Natural killer cell (primary cell): ENCODE data around the gene HBE1. TPM values are rescaled to one million over a fixed set of nuclear protein-coding genes. Genes with fewer than 3 reads are reported as not detected.
"Not testable (repeated sequence)": the region's sequence is repeated elsewhere in the genome, so short reads cannot be mapped to it uniquely, and the experiment has no call there.

Source experiments
- ATAC-seq, 3 donors: fragments of 150-1000 bp in 2 of 3; fragments of 200-7000 bp in 1 of 3; cut with Tn5 transposase; 1 replicate in 1 of 3; 2 replicates in 2 of 3; pipeline ENCODE4 v1.10.0; 2021; ENCODE audit warnings: mild to moderate bottlenecking in 2 of 3, moderate library complexity in 2 of 3
- DNase-seq, 2 donors: peaks; one replicate each; pipeline versions ENCODE4 v3.0.0 to v3.0.0-alpha.2; 2013 to 2021; ENCODE audit warnings: mixed read lengths in 1 of 2
- H3K27ac ChIP-seq: one replicate; pipeline ENCODE4 v1.5.1; 2013; ENCODE audit warnings: mild to moderate bottlenecking, low read length
- H3K27me3 ChIP-seq: one replicate; pipeline ENCODE4 v1.6.1; 2013; ENCODE audit warnings: low read length; ENCODE audit not compliant: control insufficient read depth, insufficient read depth
- H3K36me3 ChIP-seq: one replicate; pipeline ENCODE4 v1.6.1; 2013; ENCODE audit warnings: low read length; ENCODE audit not compliant: control insufficient read depth, insufficient read depth
- H3K4me1 ChIP-seq: one replicate; pipeline ENCODE4 v1.6.1; 2013; ENCODE audit warnings: low read length; ENCODE audit not compliant: control insufficient read depth, insufficient read depth
- H3K4me3 ChIP-seq: one replicate; pipeline ENCODE4 v1.5.1; 2013; ENCODE audit warnings: low read length
- H3K9me3 ChIP-seq: one replicate; pipeline ENCODE4 v1.6.1; 2013; ENCODE audit warnings: low read length; ENCODE audit not compliant: control insufficient read depth, insufficient read depth
- H3K27ac Mint-ChIP-seq, 2 donors: one replicate each; pipeline ENCODE4 v1.8.0; 2022; ENCODE audit warnings: mild to moderate bottlenecking in 2 of 2, mixed read lengths in 2 of 2, moderate library complexity in 1 of 2
- H3K27me3 Mint-ChIP-seq, 2 donors: one replicate each; pipeline ENCODE4 v1.8.0; 2022; ENCODE audit warnings: low read depth in 2 of 2, mixed read lengths in 2 of 2
- H3K36me3 Mint-ChIP-seq: one replicate; pipeline ENCODE4 v1.8.0; 2022; ENCODE audit warnings: mixed read lengths
- H3K4me1 Mint-ChIP-seq, 2 donors: one replicate each; pipeline ENCODE4 v1.8.0; 2022; ENCODE audit warnings: mixed read lengths in 2 of 2
- H3K4me3 Mint-ChIP-seq: one replicate; pipeline ENCODE4 v1.8.0; 2022; ENCODE audit warnings: mild to moderate bottlenecking, moderate library complexity, mixed read lengths
- H3K9me3 Mint-ChIP-seq, 2 donors: one replicate each; pipeline ENCODE4 v1.8.0; 2022; ENCODE audit warnings: mixed read lengths in 2 of 2
- WGBS: methylation state at CpG from one replicate; pipeline ENCODE4 v1.1.7; 2013; ENCODE audit warnings: missing lambda C conversion rate; ENCODE audit not compliant: insufficient coverage; 5-methylcytosine and 5-hydroxymethylcytosine counted together
- intact Hi-C: fragments of 100-400 bp; cut with micrococcal nuclease; formaldehyde crosslinking; loops from one replicate; pipeline ENCODE4 v1.14.2; 2022
- total RNA-seq, 4 donors: library from RNA; stranded (reverse); fragments of 120-200 nt in 1 of 4; gene quantifications; one replicate each; pipeline versions ENCODE4 v1.2.3 to v1.2.4, GENCODE V29; 2013 to 2022
- TF ChIP-seq, protein P1 (sequence below): fragments of 200-600 bp; IDR thresholded peaks from one replicate; pipeline ENCODE4 v1.8.0; 2022; ENCODE audit warnings: antibody characterized with exemption

Gene HBE1
- total RNA-seq, 3 donors from 2014 or later (not counting 1 experiment from before 2014, with no cell fraction given): not detected

GRCh38 chr11:5258543-5259262 is 11.0 kb downstream of the HBE1 start:
- H3K9me3 ChIP-seq: no peaks in the 10 kb centered on the region
- Mint-ChIP-seq H3K27ac (no peak overlapping the region), H3K4me3 (no peak overlapping the region), H3K27me3 (peaks cover 0 to 3% of the 10 kb centered on the region in 2 donors), H3K9me3 (peaks cover 3 to 4% of the 10 kb centered on the region in 2 donors), H3K36me3 (no peaks in the 10 kb centered on the region), H3K4me1 (no peaks in the 10 kb centered on the region)
- no peaks in the 10 kb centered on the region for H3K4me1 ChIP-seq
- H3K36me3 ChIP-seq: no peaks in the 10 kb centered on the region
- DNase-seq (no peak), ATAC-seq (no peak)
- 90% methylated on average over 7 of the region's 7 CpGs for WGBS
- no peaks in the 10 kb centered on the region for H3K27me3 ChIP-seq
- intact Hi-C loops: no loop called here
- H3K27ac ChIP-seq: no peak overlapping the region
- H3K4me3 ChIP-seq: no peak overlapping the region
- TF ChIP-seq, protein P1, sequence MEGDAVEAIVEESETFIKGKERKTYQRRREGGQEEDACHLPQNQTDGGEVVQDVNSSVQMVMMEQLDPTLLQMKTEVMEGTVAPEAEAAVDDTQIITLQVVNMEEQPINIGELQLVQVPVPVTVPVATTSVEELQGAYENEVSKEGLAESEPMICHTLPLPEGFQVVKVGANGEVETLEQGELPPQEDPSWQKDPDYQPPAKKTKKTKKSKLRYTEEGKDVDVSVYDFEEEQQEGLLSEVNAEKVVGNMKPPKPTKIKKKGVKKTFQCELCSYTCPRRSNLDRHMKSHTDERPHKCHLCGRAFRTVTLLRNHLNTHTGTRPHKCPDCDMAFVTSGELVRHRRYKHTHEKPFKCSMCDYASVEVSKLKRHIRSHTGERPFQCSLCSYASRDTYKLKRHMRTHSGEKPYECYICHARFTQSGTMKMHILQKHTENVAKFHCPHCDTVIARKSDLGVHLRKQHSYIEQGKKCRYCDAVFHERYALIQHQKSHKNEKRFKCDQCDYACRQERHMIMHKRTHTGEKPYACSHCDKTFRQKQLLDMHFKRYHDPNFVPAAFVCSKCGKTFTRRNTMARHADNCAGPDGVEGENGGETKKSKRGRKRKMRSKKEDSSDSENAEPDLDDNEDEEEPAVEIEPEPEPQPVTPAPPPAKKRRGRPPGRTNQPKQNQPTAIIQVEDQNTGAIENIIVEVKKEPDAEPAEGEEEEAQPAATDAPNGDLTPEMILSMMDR: no peak

DNA sequence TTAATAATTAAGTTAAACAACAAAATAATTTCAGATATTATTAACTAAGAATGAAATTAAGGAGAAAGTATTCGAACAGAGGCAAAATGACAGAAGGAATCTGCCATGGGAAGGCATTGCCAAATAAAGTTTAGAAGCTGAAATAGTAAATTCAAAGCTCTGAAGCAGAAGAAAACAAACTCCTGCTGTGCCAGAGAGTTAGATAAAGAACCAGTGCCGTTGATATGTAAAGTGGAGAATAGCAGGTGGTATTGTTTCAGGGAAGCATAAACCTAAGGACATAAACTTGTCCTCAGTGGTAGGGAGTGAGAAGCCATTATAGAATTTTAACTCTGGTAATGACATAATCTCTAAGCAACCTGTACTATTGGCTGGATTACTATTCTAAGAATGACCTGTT is 12.4 kb downstream of the HBE1 start:
- no peaks in the 10 kb centered on the region for H3K27me3 ChIP-seq
- H3K27ac Mint-ChIP-seq: no peak overlapping the region
- no peaks in the 10 kb centered on the region for H3K9me3 ChIP-seq
- TF ChIP-seq, protein P1: no peak
- WGBS: 77% methylated on average over 2 of the region's 2 CpGs
- H3K27me3 Mint-ChIP-seq: peaks cover 0 to 3% of the 10 kb centered on the region in 2 donors
- peaks cover 2 to 3% of the 10 kb centered on the region in 2 donors for H3K9me3 Mint-ChIP-seq
- no peak for ATAC-seq
- H3K36me3 ChIP-seq: no peaks in the 10 kb centered on the region
- H3K36me3 Mint-ChIP-seq: no peaks in the 10 kb centered on the region
- H3K4me3 Mint-ChIP-seq: no peak overlapping the region
- intact Hi-C loops: no loop called here
- H3K27ac ChIP-seq: no peak overlapping the region
- H3K4me1 ChIP-seq: no peaks in the 10 kb centered on the region
- DNase-seq: no peak
- no peak overlapping the region for H3K4me3 ChIP-seq
- no peaks in the 10 kb centered on the region for H3K4me1 Mint-ChIP-seq

DNA sequence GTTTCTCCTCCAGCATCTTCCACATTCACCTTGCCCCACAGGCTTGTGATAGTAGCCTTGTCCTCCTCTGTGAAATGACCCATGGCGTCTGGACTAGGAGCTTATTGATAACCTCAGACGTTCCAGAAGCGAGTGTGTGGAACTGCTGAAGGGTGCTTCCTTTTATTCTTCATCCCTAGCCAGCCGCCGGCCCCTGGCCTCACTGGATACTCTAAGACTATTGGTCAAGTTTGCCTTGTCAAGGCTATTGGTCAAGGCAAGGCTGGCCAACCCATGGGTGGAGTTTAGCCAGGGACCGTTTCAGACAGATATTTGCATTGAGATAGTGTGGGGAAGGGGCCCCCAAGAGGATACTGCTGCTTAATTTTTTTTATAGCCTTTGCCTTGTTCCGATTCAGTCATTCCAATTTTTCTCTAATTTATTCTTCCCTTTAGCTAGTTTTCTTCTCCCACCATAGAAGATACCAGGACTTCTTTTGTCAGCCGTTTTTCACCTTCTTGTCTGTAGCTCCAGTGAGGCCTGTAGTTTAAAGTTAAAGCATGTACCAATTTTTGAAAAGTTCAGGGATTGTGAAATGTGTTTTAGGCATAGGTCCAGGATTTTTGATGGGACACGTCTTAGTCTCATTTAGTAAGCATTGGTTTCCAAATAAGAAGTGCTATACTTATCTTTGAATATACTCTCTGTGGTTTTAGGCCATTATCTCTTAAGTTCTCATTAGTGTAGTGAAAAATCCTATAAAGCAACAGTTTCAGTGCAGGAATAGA is 14.9 kb downstream of the HBE1 start, which contains the start of gene HBG2:
Gene HBG2 (minus strand): TSS at position 136 of the 768 bp plus-strand sequence. CDS start 53 bp downstream, at position 83.
- 78% methylated on average over 3 of the region's 9 CpGs for WGBS
- DNase-seq, H3K4me3 ChIP-seq, H3K27me3 Mint-ChIP-seq, H3K36me3 ChIP-seq, ATAC-seq, H3K27ac ChIP-seq, H3K27me3 ChIP-seq, H3K4me3 Mint-ChIP-seq, H3K4me1 ChIP-seq, H3K36me3 Mint-ChIP-seq, H3K9me3 Mint-ChIP-seq, H3K4me1 Mint-ChIP-seq, H3K9me3 ChIP-seq, H3K27ac Mint-ChIP-seq: not testable (repeated sequence)
- intact Hi-C loops: loop anchor here (1.0 kb wide), 1 partner anchor 9 kb away; no protein-coding TSS in a partner anchor

DNA sequence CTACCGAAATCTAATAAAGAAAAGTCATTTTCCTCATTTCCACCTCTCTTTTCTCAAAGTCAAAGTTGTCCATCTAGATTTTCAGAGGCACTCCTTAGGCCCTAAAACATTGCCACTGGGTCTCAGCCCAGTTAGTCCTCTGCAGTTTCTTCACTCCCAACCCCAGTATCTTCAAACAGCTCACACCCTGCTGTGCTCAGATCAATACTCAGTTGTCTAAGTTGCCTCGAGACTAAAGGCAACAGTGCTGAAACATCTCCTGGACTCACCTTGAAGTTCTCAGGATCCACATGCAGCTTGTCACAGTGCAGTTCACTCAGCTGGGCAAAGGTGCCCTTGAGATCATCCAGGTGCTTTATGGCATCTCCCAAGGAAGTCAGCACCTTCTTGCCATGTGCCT is 15.7 kb downstream of the HBE1 start:
- H3K36me3 ChIP-seq, ATAC-seq, H3K27ac ChIP-seq, H3K9me3 Mint-ChIP-seq, H3K27ac Mint-ChIP-seq, H3K27me3 Mint-ChIP-seq, DNase-seq, H3K4me1 Mint-ChIP-seq, H3K36me3 Mint-ChIP-seq, H3K4me1 ChIP-seq, H3K4me3 Mint-ChIP-seq, H3K27me3 ChIP-seq, H3K4me3 ChIP-seq, H3K9me3 ChIP-seq: not testable (repeated sequence)
- WGBS: 68% methylated on average over 2 of the region's 2 CpGs
- intact Hi-C loops: loop anchor here (1.0 kb wide), 1 partner anchor 8 kb away; no protein-coding TSS in a partner anchor

GRCh38 chr11:5253440-5253839 is 16.3 kb downstream of the HBE1 start:
- intact Hi-C loops, H3K27ac Mint-ChIP-seq, H3K4me1 ChIP-seq, DNase-seq, H3K4me3 Mint-ChIP-seq, H3K27ac ChIP-seq, H3K27me3 ChIP-seq, H3K9me3 Mint-ChIP-seq, H3K27me3 Mint-ChIP-seq, H3K4me1 Mint-ChIP-seq, H3K4me3 ChIP-seq, H3K36me3 ChIP-seq, H3K36me3 Mint-ChIP-seq, ATAC-seq, H3K9me3 ChIP-seq: not testable (repeated sequence)
- no CpG with 5 or more reads among the region's 5 CpGs for WGBS
